Pons (tissue), 1 donor: Measurements from ENCODE around the gene OR8S1.
"Not testable (repeated sequence)": the region's sequence is repeated elsewhere in the genome, so short reads cannot be mapped to it uniquely, and the experiment has no call there.

ENCODE experiments used
- DNase-seq: peaks from one replicate; pipeline ENCODE4 v3.0.0-alpha.2; 2016; ENCODE audit warnings: low spot score

OR8S1 gene

GRCh38 chr12:48525332-48525731, at the start of gene OR8S1:
TSS of gene OR8S1 (plus strand) at chr12:48525632. CDS start at chr12:48525632, 0 bp downstream.
- DNase-seq: no peak

- no peak for DNase-seq
Observed at GRCh38 chr12:48482198-48482597, 43.2 kb upstream of the OR8S1 start, which contains the start of gene C12orf54. TSS of gene C12orf54 (plus strand) at chr12:48482498. CDS start at chr12:48483297, 799 bp downstream.

- no peak for DNase-seq
Observed at GRCh38 chr12:48482930-48483329, 42.5 kb upstream of the OR8S1 start.

GRCh38 chr12:48486261-48486660, 39.2 kb upstream of the OR8S1 start:
- DNase-seq: no peak

GRCh38 chr12:48486679-48487078, 38.8 kb upstream of the OR8S1 start:
- DNase-seq: no peak

GRCh38 chr12:48489012-48489411, 36.4 kb upstream of the OR8S1 start:
- DNase-seq: no peak

GRCh38 chr12:48489456-48489855, 36.0 kb upstream of the OR8S1 start:
- not testable (repeated sequence) for DNase-seq

GRCh38 chr12:48500281-48500680, 25.2 kb upstream of the OR8S1 start:
- not testable (repeated sequence) for DNase-seq

- not testable (repeated sequence) for DNase-seq
Observed at GRCh38 chr12:48506836-48507235, 18.6 kb upstream of the OR8S1 start.

- no peak for DNase-seq
Observed at GRCh38 chr12:48508987-48509386, 16.4 kb upstream of the OR8S1 start.

- DNase-seq: no peak
Observed at GRCh38 chr12:48510111-48510510, 15.3 kb upstream of the OR8S1 start.

- DNase-seq: no peak
Observed at GRCh38 chr12:48512855-48513254, 12.6 kb upstream of the OR8S1 start.

- no peak for DNase-seq
Observed at GRCh38 chr12:48514728-48515127, 10.7 kb upstream of the OR8S1 start.

GRCh38 chr12:48520381-48520780, 5.1 kb upstream of the OR8S1 start:
- DNase-seq: not testable (repeated sequence)

GRCh38 chr12:48527891-48528670, 2.6 kb downstream of the OR8S1 start:
- no peak for DNase-seq

GRCh38 chr12:48532601-48533000, 7.2 kb downstream of the OR8S1 start:
- no peak for DNase-seq

- DNase-seq: no peak
Observed at GRCh38 chr12:48536602-48537001, 11.2 kb downstream of the OR8S1 start.

GRCh38 chr12:48542300-48542928, 17.0 kb downstream of the OR8S1 start:
- DNase-seq: peak; percentile 20

GRCh38 chr12:48545833-48546469, 20.5 kb downstream of the OR8S1 start:
- DNase-seq: peak; percentile 14

- DNase-seq: not testable (repeated sequence)
Observed at GRCh38 chr12:48547012-48547411, 21.6 kb downstream of the OR8S1 start.

GRCh38 chr12:48551636-48552035, 26.2 kb downstream of the OR8S1 start:
- DNase-seq: not testable (repeated sequence)

GRCh38 chr12:48553666-48554343, 28.4 kb downstream of the OR8S1 start:
- not testable (repeated sequence) for DNase-seq
